Neural cell (in vitro differentiated cells): ENCODE measurements around the gene PDE4D. TPM values are rescaled to one million over a fixed set of nuclear protein-coding genes. Genes with fewer than 3 reads are reported as not detected.

Source experiments
- H2AFZ ChIP-seq: fragments of 200-600, 300-800 bp; sonication (generic), shearing (Covaris generic); 2 replicates; pipeline ENCODE4 v1.6.0; 2014; ENCODE audit warnings: low read depth, mild to moderate bottlenecking, antibody characterized with exemption, low read length, moderate library complexity
- H3F3A ChIP-seq: fragments of 200-600 bp; shearing (Covaris generic); 2 replicates; pipeline ENCODE4 v1.6.1; 2016; ENCODE audit warnings: mild to moderate bottlenecking, moderate library complexity, mixed read lengths, antibody characterized with exemption, low read length; ENCODE audit not compliant: insufficient read depth, poor library complexity, severe bottlenecking
- H3K27ac ChIP-seq: fragments of 200-600, 300-800 bp; sonication (generic), shearing (Covaris generic); 2 replicates; pipeline ENCODE4 v1.5.1; 2014; ENCODE audit warnings: mild to moderate bottlenecking, low read length, moderate library complexity
- H3K27me3 ChIP-seq: fragments of 300-800, 200-600 bp; sonication (generic), shearing (Covaris generic); 2 replicates; pipeline ENCODE4 v1.6.0; 2014; ENCODE audit warnings: mild to moderate bottlenecking, low read depth, low read length, moderate library complexity; ENCODE audit not compliant: insufficient read depth
- H3K36me3 ChIP-seq: fragments of 300-800, 200-600 bp; sonication (generic), shearing (Covaris generic); 2 replicates; pipeline ENCODE4 v1.5.1; 2014; ENCODE audit warnings: mild to moderate bottlenecking, antibody characterized with exemption, low read length, moderate library complexity; ENCODE audit not compliant: insufficient read depth
- H3K4me2 ChIP-seq: fragments of 300-800, 200-600 bp; sonication (generic), shearing (Covaris generic); 2 replicates; pipeline ENCODE4 v1.6.0; 2014; ENCODE audit warnings: mild to moderate bottlenecking, low read length
- H3K4me3 ChIP-seq: fragments of 300-800, 200-600 bp; sonication (generic), shearing (Covaris generic); 2 replicates; pipeline ENCODE4 v1.5.1; 2014; ENCODE audit warnings: mild to moderate bottlenecking, low read length, moderate library complexity
- H3K79me2 ChIP-seq: fragments of 200-600 bp; shearing (Covaris generic); replicated peaks from 2 replicates; pipeline ENCODE4 v1.6.0; 2014; ENCODE audit warnings: mild to moderate bottlenecking, low read length, moderate library complexity; ENCODE audit not compliant: insufficient read depth
- H3K9ac ChIP-seq: fragments of 300-800, 200-600 bp; sonication (generic), shearing (Covaris generic); 2 replicates; pipeline ENCODE4 v1.6.1; 2016; ENCODE audit warnings: mild to moderate bottlenecking, low read length, mixed read lengths
- H3K9me2 ChIP-seq: fragments of 200-600 bp; shearing (Covaris generic); 2 replicates; pipeline ENCODE4 v1.6.1; 2016; ENCODE audit warnings: mild to moderate bottlenecking, low read length, mixed read lengths; ENCODE audit not compliant: insufficient read depth
- H3K9me3 ChIP-seq: fragments of 200-600, 300-800 bp; sonication (generic), shearing (Covaris generic); 2 replicates; pipeline ENCODE4 v1.6.1; 2016; ENCODE audit warnings: mild to moderate bottlenecking, mixed run types, low read length, moderate library complexity, mixed read lengths
- H4K20me1 ChIP-seq: fragments of 200-600 bp; shearing (Covaris generic); 2 replicates; pipeline ENCODE4 v1.6.1; 2016; ENCODE audit warnings: mild to moderate bottlenecking, mixed run types; ENCODE audit not compliant: insufficient read depth
- EP300 ChIP-seq: fragments of 450-650 bp; conservative IDR thresholded peaks from 2 replicates; pipeline ENCODE4 v1.6.1; 2014; ENCODE audit warnings: antibody characterized with exemption, mild to moderate bottlenecking, moderate library complexity; ENCODE audit not compliant: poor library complexity, severe bottlenecking
- EZH2 ChIP-seq: fragments of 200-600, 300-800 bp; shearing (Covaris generic), sonication (generic); IDR thresholded peaks from 2 replicates; pipeline ENCODE4 v1.6.1; 2014; ENCODE audit warnings: antibody characterized with exemption, low read length, borderline replicate concordance, mild to moderate bottlenecking; ENCODE audit not compliant: insufficient read depth, poor library complexity, severe bottlenecking
- MXI1 ChIP-seq: fragments of 450-650 bp; conservative IDR thresholded peaks from 2 replicates; pipeline ENCODE4 v1.6.1; 2014; ENCODE audit warnings: antibody characterized with exemption, mild to moderate bottlenecking; ENCODE audit not compliant: poor library complexity, severe bottlenecking
- POLR2AphosphoS5 ChIP-seq: IDR thresholded peaks from 2 replicates; pipeline ENCODE4 v1.6.1; 2012
- RAD21 ChIP-seq: fragments of 450-650 bp; conservative IDR thresholded peaks from 2 replicates; pipeline ENCODE4 v1.6.1; 2014; ENCODE audit warnings: antibody characterized with exemption, mild to moderate bottlenecking, moderate library complexity
- SMC3 ChIP-seq: fragments of 450-650 bp; conservative IDR thresholded peaks from 2 replicates; pipeline ENCODE4 v1.6.1; 2014; ENCODE audit warnings: antibody characterized with exemption, mild to moderate bottlenecking, moderate library complexity; ENCODE audit not compliant: poor library complexity
- TAF1 ChIP-seq: IDR thresholded peaks from 2 replicates; pipeline ENCODE4 v1.6.1; 2012; ENCODE audit warnings: low read depth
- polyA plus RNA-seq: library from polyadenylated mRNA; depleted of rRNA; stranded (reverse); fragments of >200 nt; gene quantifications from 2 replicates; pipeline ENCODE4 v1.2.3, GENCODE V29; 2014
- TF ChIP-seq, protein P1 (sequence below): IDR thresholded peaks from 2 replicates; pipeline ENCODE4 v1.6.1; 2012; ENCODE audit warnings: borderline replicate concordance
- TF ChIP-seq, protein P2 (sequence below): fragments of 450-650 bp; IDR thresholded peaks from 2 replicates; pipeline ENCODE4 v1.5.1; 2014; ENCODE audit warnings: antibody characterized with exemption, mild to moderate bottlenecking, moderate library complexity; ENCODE audit not compliant: poor library complexity, severe bottlenecking

The PDE4D gene
- polyA plus RNA-seq, 1 donor from 2014 or later: 42.8 TPM

DNA sequence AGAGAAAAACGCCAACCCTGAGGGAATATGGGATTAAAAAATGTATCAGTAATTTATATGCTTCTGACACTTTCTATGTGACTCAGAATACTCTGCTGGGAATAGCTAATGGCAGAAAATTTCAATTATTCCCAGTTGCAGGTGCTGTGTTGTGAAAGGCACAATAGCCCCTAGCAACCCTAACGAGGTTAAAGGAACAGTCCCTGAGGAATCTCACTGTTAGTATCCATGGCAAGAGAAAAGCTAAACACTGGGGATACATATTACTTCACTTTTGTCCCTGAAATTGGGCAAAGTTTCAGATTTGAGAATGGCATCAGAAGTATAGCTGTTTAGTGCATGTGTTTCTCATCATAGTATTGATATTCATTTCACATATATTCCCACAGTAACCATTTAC, 755.7 kb downstream of the PDE4D start:
- Histone ChIP-seq H3K4me2 (no peak overlapping the region), H2AFZ (no peak overlapping the region), H3K27me3 (no peaks in the 10 kb centered on the region), H3K27ac (no peak overlapping the region), H4K20me1 (no peaks in the 10 kb centered on the region), H3K79me2 (no peaks in the 10 kb centered on the region), H3K9me3 (no peaks in the 10 kb centered on the region), H3K9ac (no peak overlapping the region), H3K9me2 (no peaks in the 10 kb centered on the region), H3K36me3 (no peaks in the 10 kb centered on the region), H3K4me3 (no peak overlapping the region), H3F3A (no peaks in the 10 kb centered on the region)
- no peak for TF ChIP-seq EZH2
- TF ChIP-seq SMC3: no peak
- no peak for TF ChIP-seq RAD21
- TF ChIP-seq, protein P1, sequence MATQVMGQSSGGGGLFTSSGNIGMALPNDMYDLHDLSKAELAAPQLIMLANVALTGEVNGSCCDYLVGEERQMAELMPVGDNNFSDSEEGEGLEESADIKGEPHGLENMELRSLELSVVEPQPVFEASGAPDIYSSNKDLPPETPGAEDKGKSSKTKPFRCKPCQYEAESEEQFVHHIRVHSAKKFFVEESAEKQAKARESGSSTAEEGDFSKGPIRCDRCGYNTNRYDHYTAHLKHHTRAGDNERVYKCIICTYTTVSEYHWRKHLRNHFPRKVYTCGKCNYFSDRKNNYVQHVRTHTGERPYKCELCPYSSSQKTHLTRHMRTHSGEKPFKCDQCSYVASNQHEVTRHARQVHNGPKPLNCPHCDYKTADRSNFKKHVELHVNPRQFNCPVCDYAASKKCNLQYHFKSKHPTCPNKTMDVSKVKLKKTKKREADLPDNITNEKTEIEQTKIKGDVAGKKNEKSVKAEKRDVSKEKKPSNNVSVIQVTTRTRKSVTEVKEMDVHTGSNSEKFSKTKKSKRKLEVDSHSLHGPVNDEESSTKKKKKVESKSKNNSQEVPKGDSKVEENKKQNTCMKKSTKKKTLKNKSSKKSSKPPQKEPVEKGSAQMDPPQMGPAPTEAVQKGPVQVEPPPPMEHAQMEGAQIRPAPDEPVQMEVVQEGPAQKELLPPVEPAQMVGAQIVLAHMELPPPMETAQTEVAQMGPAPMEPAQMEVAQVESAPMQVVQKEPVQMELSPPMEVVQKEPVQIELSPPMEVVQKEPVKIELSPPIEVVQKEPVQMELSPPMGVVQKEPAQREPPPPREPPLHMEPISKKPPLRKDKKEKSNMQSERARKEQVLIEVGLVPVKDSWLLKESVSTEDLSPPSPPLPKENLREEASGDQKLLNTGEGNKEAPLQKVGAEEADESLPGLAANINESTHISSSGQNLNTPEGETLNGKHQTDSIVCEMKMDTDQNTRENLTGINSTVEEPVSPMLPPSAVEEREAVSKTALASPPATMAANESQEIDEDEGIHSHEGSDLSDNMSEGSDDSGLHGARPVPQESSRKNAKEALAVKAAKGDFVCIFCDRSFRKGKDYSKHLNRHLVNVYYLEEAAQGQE: no peak
- no peak for TF ChIP-seq EP300
- TF ChIP-seq TAF1: no peak
- TF ChIP-seq POLR2AphosphoS5: no peak
- TF ChIP-seq, protein P2, sequence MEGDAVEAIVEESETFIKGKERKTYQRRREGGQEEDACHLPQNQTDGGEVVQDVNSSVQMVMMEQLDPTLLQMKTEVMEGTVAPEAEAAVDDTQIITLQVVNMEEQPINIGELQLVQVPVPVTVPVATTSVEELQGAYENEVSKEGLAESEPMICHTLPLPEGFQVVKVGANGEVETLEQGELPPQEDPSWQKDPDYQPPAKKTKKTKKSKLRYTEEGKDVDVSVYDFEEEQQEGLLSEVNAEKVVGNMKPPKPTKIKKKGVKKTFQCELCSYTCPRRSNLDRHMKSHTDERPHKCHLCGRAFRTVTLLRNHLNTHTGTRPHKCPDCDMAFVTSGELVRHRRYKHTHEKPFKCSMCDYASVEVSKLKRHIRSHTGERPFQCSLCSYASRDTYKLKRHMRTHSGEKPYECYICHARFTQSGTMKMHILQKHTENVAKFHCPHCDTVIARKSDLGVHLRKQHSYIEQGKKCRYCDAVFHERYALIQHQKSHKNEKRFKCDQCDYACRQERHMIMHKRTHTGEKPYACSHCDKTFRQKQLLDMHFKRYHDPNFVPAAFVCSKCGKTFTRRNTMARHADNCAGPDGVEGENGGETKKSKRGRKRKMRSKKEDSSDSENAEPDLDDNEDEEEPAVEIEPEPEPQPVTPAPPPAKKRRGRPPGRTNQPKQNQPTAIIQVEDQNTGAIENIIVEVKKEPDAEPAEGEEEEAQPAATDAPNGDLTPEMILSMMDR: no peak
- no peak for TF ChIP-seq MXI1

DNA sequence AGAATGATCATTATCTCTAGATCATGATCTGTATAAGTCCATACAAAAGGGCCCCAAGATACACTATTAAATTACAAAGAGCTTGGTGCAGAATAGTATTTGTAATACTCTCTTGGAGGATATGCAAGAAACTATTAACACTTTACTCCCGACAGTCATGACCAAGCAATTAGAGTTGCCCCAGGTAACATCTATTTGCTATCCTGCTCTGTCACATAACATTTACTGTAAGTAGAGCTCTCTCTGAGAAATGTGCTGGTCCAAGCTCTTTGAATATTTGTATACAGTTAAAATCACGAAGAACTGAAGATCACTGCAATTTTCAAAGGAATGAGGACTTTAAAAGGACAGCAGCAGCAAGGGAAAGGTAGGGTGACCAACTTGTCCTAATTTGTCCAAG, 757.0 kb downstream of the PDE4D start:
- Histone ChIP-seq H3K27ac (no peak overlapping the region), H4K20me1 (no peaks in the 10 kb centered on the region), H3K9me3 (no peaks in the 10 kb centered on the region), H2AFZ (no peak overlapping the region), H3K9ac (no peak overlapping the region), H3K79me2 (no peaks in the 10 kb centered on the region), H3K27me3 (no peaks in the 10 kb centered on the region), H3F3A (no peaks in the 10 kb centered on the region), H3K4me2 (no peak overlapping the region), H3K36me3 (no peaks in the 10 kb centered on the region), H3K4me3 (no peak overlapping the region), H3K9me2 (no peaks in the 10 kb centered on the region)
- TF ChIP-seq SMC3 (no peak), EP300 (no peak), EZH2 (no peak), RAD21 (no peak), MXI1 (no peak), POLR2AphosphoS5 (no peak), TAF1 (no peak)
- TF ChIP-seq, protein P2: no peak
- TF ChIP-seq, protein P1: no peak
